Activated CD4-positive, CD25-positive, alpha-beta regulatory T cell treated with anti-CD3 and anti-CD28 coated beads, Interleukin-2, amount 50 U/mL, for 24 hours (primary cell): ENCODE measurements around the gene OR51B5.
"Not testable (repeated sequence)": the region's sequence is repeated elsewhere in the genome, so short reads cannot be mapped to it uniquely, and the experiment has no call there.

ENCODE experiments used
- ATAC-seq, 2 donors: fragments of 150-1000 bp; cut with Tn5 transposase; one replicate each; pipeline ENCODE4 v1.10.0; 2021; ENCODE audit warnings: mild to moderate bottlenecking in 1 of 2, moderate library complexity in 1 of 2

Gene OR51B5

GRCh38 chr11:5343474-5344335, at the start of gene OR51B5:
OR51B5 (minus strand) TSS chr11:5343524; CDS start chr11:5343524, 0 bp downstream.
- ATAC-seq, result no peak

GRCh38 chr11:5390210-5390609, 46.9 kb upstream of the OR51B5 start:
- no peak for ATAC-seq

GRCh38 chr11:5384335-5384734, 41.0 kb upstream of the OR51B5 start:
- ATAC-seq, result no peak

- no peak for ATAC-seq
These were observed 40.3 kb upstream of the OR51B5 start, which contains the start of gene OR51M1 for GRCh38 chr11:5383576-5383975. OR51M1 (plus strand) TSS chr11:5383812; CDS start chr11:5389399, 5,587 bp downstream.

- ATAC-seq, result no peak
These were observed 37.5 kb upstream of the OR51B5 start for GRCh38 chr11:5380740-5381342.

- no peak for ATAC-seq
These were observed 26.5 kb upstream of the OR51B5 start for GRCh38 chr11:5369789-5370188.

GRCh38 chr11:5368502-5369043, 25.2 kb upstream of the OR51B5 start:
- no peak for ATAC-seq

- ATAC-seq, result no peak
These were observed 24.2 kb upstream of the OR51B5 start for GRCh38 chr11:5367448-5368074.

- no peak for ATAC-seq
These were observed 23.5 kb upstream of the OR51B5 start for GRCh38 chr11:5366856-5367255.

- not testable (repeated sequence) for ATAC-seq
These were observed 23.0 kb upstream of the OR51B5 start for GRCh38 chr11:5366365-5366764.

GRCh38 chr11:5364214-5364613, 20.9 kb upstream of the OR51B5 start:
- ATAC-seq, result no peak

GRCh38 chr11:5363679-5364078, 20.4 kb upstream of the OR51B5 start:
- ATAC-seq, result no peak

- ATAC-seq, result no peak
These were observed 18.8 kb upstream of the OR51B5 start for GRCh38 chr11:5362017-5362625.

- not testable (repeated sequence) for ATAC-seq
These were observed 12.7 kb upstream of the OR51B5 start for GRCh38 chr11:5356031-5356430.

GRCh38 chr11:5351208-5351607, 7.9 kb upstream of the OR51B5 start, which contains the start of gene OR51B6:
OR51B6 (plus strand) TSS chr11:5351508; CDS start chr11:5351508, 0 bp downstream.
- no peak for ATAC-seq

GRCh38 chr11:5349550-5349949, 6.2 kb upstream of the OR51B5 start:
- ATAC-seq, result no peak

GRCh38 chr11:5348551-5349194, 5.3 kb upstream of the OR51B5 start:
- ATAC-seq, result no peak

GRCh38 chr11:5345831-5346230, 2.5 kb upstream of the OR51B5 start:
- no peak for ATAC-seq

- ATAC-seq, result no peak
These were observed 3.5 kb downstream of the OR51B5 start for GRCh38 chr11:5339771-5340322.

GRCh38 chr11:5337253-5337652, 6.1 kb downstream of the OR51B5 start:
- not testable (repeated sequence) for ATAC-seq

GRCh38 chr11:5336331-5336730, 7.0 kb downstream of the OR51B5 start:
- no peak for ATAC-seq

- ATAC-seq, result no peak
These were observed 8.2 kb downstream of the OR51B5 start for GRCh38 chr11:5335170-5335569.
